Urinary bladder (tissue), 4 donors: ENCODE data around the gene IFITM10. TPM values are rescaled to one million over a fixed set of nuclear protein-coding genes. Genes with fewer than 3 reads are reported as not detected.
"Not testable (repeated sequence)": the region's sequence is repeated elsewhere in the genome, so short reads cannot be mapped to it uniquely, and the experiment has no call there.

Experiments used
- DNase-seq: peaks from one replicate; pipeline ENCODE4 v3.0.0-alpha.2; 2015; ENCODE audit errors: extremely low spot score
- H3K27ac ChIP-seq: one replicate; pipeline ENCODE4 v1.5.1; 2013; ENCODE audit warnings: low read depth, mild to moderate bottlenecking, moderate library complexity
- H3K36me3 ChIP-seq: one replicate; pipeline ENCODE4 v1.6.1; 2013; ENCODE audit warnings: mild to moderate bottlenecking, moderate library complexity; ENCODE audit not compliant: insufficient read depth
- H3K4me1 ChIP-seq: one replicate; pipeline ENCODE4 v1.6.1; 2013; ENCODE audit warnings: mild to moderate bottlenecking, moderate library complexity; ENCODE audit not compliant: insufficient read depth
- H3K4me3 ChIP-seq: one replicate; pipeline ENCODE4 v1.5.1; 2013; ENCODE audit warnings: low read depth, low read length
- WGBS: extraction: QIAGEN DNeasy Blood & Tissue Kit; methylation state at CpG from one replicate; pipeline ENCODE4 v1.1.7; 2013; 5-methylcytosine and 5-hydroxymethylcytosine counted together
- polyA plus RNA-seq: library from polyadenylated mRNA; stranded (reverse); fragments of 200-250 nt; gene quantifications from one replicate; pipeline ENCODE4 v1.2.3, GENCODE V29; 2013
- total RNA-seq: library from RNA; depleted of rRNA; stranded (reverse); fragments of >200 nt; gene quantifications from one replicate; pipeline ENCODE4 v1.2.3, GENCODE V29; 2014
- donor health status: healthy with polysubstance abuse.
- donor health status: healthy.

Gene IFITM10
- total and polyA plus RNA-seq, 2 donors = 1.0 to 1.9 TPM

- Histone ChIP-seq H3K4me3 (no peak overlapping the region), H3K36me3 (no peaks in the 10 kb centered on the region)
- no peak for DNase-seq
Measured at GRCh38 chr11:1772270-1773130, 22.1 kb upstream of the IFITM10 start.

GRCh38 chr11:1771700-1772099 lies 21.3 kb upstream of the IFITM10 start:
- Histone ChIP-seq H3K36me3 (no peaks in the 10 kb centered on the region), H3K4me1 (no peaks in the 10 kb centered on the region), H3K4me3 (no peak overlapping the region), H3K27ac (no peak overlapping the region)
- DNase-seq = no peak
- 79% methylated on average over 6 of the region's 6 CpGs for WGBS

More at GRCh38 chr11:1772270-1773130, 22.1 kb upstream of the IFITM10 start:
- Histone ChIP-seq H3K27ac (peak overlapping the region; percentile 78), H3K4me1 (no peaks in the 10 kb centered on the region)
- WGBS = 25% methylated on average over 14 of the region's 15 CpGs

DNA sequence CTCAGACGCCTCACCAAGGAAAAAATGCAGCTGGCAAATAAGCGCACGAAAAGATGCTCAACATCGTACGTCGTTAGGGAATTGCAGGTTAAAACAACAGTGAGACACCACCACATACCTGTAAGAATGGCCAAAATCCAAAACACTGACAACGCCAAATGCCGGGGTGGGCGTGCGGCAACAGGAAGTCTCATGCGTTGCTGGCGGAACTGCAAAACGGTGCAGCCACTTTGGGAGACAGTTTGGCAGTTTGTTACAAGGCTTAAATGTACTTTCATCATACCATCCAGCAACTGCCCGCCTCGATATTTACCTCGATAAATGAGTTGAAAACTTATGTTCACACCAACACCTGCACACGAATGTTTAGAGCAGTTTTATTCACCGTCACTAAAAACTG lies 20.9 kb upstream of the IFITM10 start:
- Histone ChIP-seq H3K36me3 (no peaks in the 10 kb centered on the region), H3K4me3 (no peak overlapping the region), H3K4me1 (no peaks in the 10 kb centered on the region), H3K27ac (no peak overlapping the region)
- WGBS = 87% methylated on average over 18 of the region's 18 CpGs
- no peak for DNase-seq

DNA sequence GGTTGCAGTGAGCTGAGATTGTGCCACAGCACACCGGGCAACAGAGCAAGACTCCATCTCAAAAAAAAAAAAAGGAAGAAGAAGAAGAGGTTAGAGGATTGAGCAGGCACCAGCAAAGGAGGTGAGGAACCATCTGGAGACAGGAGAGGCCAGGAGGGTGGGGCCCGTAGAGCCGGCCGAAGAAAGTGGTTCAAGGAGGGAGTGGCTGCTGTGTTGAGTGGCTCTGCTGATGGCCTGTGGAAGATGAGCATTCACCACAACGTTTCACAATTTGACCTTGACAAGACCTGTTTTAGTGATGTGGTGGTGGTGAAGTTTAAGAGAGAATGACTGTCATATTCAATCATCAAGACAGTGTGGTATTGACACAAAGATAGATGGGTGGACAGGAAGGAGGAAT lies 20.1 kb upstream of the IFITM10 start:
- no peaks in the 10 kb centered on the region for H3K36me3 ChIP-seq
- no peak overlapping the region for H3K4me3 ChIP-seq
- no peaks in the 10 kb centered on the region for H3K4me1 ChIP-seq
- WGBS = 72% methylated on average over 5 of the region's 5 CpGs
- H3K27ac ChIP-seq = no peak overlapping the region
- DNase-seq = no peak

- no peaks in the 10 kb centered on the region for H3K4me1 ChIP-seq
Measured at GRCh38 chr11:1770061-1770460, 19.7 kb upstream of the IFITM10 start.

DNA sequence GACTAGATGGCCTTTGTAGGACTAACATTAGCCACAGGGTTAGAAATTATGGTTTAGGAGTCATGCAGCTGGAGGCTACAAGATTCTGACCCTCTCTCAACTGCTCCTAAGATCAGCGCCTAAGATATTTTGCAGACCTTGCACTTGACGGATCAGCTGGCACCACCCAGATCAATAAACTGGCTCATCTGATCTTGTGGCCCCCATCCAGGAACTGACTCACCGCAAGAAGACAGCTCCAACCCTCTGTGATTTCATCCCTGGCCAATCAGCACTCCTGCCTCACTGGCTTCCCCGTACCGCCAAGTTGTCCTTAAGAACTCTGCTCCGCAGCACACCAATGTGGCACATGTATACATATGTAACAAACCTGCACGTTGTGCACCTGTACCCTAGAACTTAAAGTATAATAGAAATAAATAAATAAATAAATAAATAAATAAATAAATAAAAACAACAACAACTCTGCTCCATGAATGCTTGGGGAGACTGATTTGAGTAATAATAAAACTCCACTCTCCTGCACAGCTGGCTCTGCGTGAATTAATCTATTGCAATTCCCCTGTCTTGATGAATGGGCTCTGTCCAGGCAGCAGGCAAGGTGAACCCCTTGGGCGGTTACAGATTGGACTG lies 19.0 kb upstream of the IFITM10 start:
- WGBS = 68% methylated on average over 9 of the region's 9 CpGs
- DNase-seq, H3K36me3 ChIP-seq, H3K4me3 ChIP-seq, H3K4me1 ChIP-seq, H3K27ac ChIP-seq: not testable (repeated sequence)

More at GRCh38 chr11:1770061-1770460, 19.7 kb upstream of the IFITM10 start:
- 85% methylated on average over 7 of the region's 7 CpGs for WGBS
- Histone ChIP-seq H3K36me3 (no peaks in the 10 kb centered on the region), H3K4me3 (no peak overlapping the region), H3K27ac (no peak overlapping the region)
- DNase-seq = no peak

DNA sequence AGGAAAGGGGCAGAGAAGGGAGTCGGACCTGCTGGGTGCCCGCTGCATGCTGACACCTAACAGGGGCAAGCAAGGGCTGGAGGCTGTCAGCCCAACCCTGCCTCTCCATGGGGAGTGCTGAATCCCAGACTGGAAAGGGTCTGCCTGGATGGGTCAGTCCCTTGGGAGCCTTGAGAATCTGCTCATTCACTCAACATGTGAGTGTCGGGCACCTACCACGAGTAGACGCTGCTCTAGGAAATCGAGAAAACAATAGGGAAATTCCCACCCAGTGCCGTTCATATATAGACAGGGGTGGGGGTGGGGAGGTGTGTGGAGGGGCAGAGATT lies 17.7 kb upstream of the IFITM10 start:
- Histone ChIP-seq H3K4me3 (no peak overlapping the region), H3K4me1 (no peaks in the 10 kb centered on the region), H3K36me3 (no peaks in the 10 kb centered on the region), H3K27ac (no peak overlapping the region)
- no peak for DNase-seq
- WGBS = 80% methylated on average over 7 of the region's 7 CpGs

DNA sequence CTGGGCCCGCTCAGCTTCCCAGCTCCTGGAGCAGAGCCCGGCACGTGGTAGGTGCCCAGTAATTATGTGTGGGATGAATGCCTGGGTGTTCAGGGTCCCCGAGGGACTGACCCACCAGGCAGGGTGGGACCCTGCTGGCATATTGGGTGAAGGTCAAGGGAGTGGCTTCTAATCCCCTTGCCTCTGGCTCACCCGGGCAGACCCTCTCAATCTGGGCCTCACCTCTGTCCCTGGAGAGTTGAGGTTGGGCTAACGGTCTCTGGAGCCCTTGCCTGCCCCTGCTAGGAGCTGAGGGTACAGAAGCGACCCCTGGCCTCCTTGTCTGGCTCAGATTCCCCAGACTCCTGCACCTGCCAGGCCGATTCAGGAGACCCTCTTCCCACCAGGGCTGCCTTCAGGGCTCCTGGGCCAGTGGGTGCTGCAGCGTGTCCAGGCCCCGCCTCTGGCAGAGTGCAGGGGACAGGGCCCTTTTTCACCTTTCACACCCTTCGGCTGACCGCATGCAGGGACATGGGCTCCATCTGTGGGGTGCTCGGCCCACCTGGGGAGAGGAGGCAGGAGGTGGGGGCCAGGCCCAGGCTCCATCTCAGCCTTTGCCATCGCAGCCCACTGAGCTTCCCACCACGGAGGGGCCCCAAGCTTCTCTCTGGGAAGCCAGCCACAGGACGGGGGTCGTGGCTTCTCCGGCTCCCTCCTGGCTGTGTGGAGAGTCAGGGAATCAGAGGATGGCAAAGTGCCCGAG lies 17.2 kb upstream of the IFITM10 start:
- no peak for DNase-seq
- no peaks in the 10 kb centered on the region for H3K36me3 ChIP-seq
- no peak overlapping the region for H3K27ac ChIP-seq
- WGBS = 87% methylated on average over 19 of the region's 19 CpGs
- no peaks in the 10 kb centered on the region for H3K4me1 ChIP-seq
- no peak overlapping the region for H3K4me3 ChIP-seq

- Histone ChIP-seq H3K4me1 (no peaks in the 10 kb centered on the region), H3K27ac (no peak overlapping the region), H3K4me3 (no peak overlapping the region), H3K36me3 (no peaks in the 10 kb centered on the region)
- 91% methylated on average over 22 of the region's 22 CpGs for WGBS
- no peak for DNase-seq
Measured at GRCh38 chr11:1766719-1767398, 16.5 kb upstream of the IFITM10 start.

- Histone ChIP-seq H3K27ac (no peak overlapping the region), H3K4me1 (no peaks in the 10 kb centered on the region), H3K4me3 (no peak overlapping the region), H3K36me3 (no peaks in the 10 kb centered on the region)
- WGBS = 86% methylated on average over 28 of the region's 28 CpGs
- no peak for DNase-seq
Measured at GRCh38 chr11:1765871-1766718, 15.7 kb upstream of the IFITM10 start.

- peak within 1 kb of the TSS; percentile 79 for H3K27ac ChIP-seq
Measured at GRCh38 chr11:1763796-1764661, 13.6 kb upstream of the IFITM10 start, which contains the start of gene CTSD. Gene CTSD, minus strand, starts transcription at chr11:1763927. Its CDS starts 68 bp downstream, at chr11:1763859.

GRCh38 chr11:1763336-1763795 lies 13.0 kb upstream of the IFITM10 start:
- no peaks in the 10 kb centered on the region for H3K36me3 ChIP-seq
- H3K4me1 ChIP-seq = no peaks in the 10 kb centered on the region
- 3% methylated on average over 32 of the region's 32 CpGs for WGBS
- H3K27ac ChIP-seq = peak overlapping the region; percentile 79
- peak overlapping the region; percentile 85 for H3K4me3 ChIP-seq
- no peak for DNase-seq

More at GRCh38 chr11:1763796-1764661, 13.6 kb upstream of the IFITM10 start, which contains the start of gene CTSD:
- 2% methylated on average over 85 of the region's 85 CpGs for WGBS
- peak within 1 kb of the TSS; percentile 85 for H3K4me3 ChIP-seq
- no peaks in the 10 kb centered on the region for H3K36me3 ChIP-seq
- no peak for DNase-seq
- H3K4me1 ChIP-seq = no peaks in the 10 kb centered on the region
